HG03095 (cell line): Measurements from ENCODE around the gene TCF7.
"Not testable (repeated sequence)": the region's sequence is repeated elsewhere in the genome, so short reads cannot be mapped to it uniquely, and the experiment has no call there.

ENCODE experiments used
- ATAC-seq: cut with Tn5 transposase; IDR thresholded peaks from one replicate; pipeline ENCODE4 v1.9.1; 2021; ENCODE audit warnings: moderate library complexity; ENCODE audit not compliant: unreplicated experiment

The TCF7 gene

DNA sequence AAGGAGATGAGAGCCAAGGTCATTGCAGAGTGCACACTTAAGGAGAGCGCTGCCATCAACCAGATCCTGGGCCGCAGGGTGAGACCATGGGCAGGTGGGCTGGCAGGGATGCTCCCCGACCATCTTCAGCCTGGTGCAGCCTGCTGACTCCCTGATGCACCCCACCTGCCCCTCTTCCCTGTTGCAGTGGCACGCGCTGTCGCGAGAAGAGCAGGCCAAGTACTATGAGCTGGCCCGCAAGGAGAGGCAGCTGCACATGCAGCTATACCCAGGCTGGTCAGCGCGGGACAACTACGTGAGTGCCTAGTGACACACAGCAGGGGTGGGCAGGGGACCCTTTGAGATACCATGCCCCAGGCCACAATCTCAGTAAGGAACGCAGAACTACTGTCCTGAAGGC is 28.3 kb downstream of the TCF7 start:
- ATAC-seq = no peak

DNA sequence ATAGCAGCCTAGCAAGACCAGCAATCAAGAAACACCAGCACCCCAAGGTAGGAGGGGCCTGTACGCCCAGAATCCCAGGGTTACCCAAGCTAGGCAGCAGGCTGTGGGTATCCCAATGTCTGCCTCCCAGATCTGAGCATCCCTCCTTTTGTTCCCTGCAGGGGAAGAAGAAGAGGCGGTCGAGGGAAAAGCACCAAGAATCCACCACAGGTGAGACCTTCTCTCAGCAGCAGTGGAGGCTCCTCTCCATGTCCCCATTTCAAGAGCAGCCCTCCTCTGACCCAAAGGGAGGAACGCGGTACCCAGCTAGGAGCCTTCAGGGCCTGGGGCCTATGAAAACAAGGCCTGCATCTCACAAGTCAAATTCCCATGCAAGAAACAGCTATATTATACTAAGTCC is 28.9 kb downstream of the TCF7 start:
- no peak for ATAC-seq

DNA sequence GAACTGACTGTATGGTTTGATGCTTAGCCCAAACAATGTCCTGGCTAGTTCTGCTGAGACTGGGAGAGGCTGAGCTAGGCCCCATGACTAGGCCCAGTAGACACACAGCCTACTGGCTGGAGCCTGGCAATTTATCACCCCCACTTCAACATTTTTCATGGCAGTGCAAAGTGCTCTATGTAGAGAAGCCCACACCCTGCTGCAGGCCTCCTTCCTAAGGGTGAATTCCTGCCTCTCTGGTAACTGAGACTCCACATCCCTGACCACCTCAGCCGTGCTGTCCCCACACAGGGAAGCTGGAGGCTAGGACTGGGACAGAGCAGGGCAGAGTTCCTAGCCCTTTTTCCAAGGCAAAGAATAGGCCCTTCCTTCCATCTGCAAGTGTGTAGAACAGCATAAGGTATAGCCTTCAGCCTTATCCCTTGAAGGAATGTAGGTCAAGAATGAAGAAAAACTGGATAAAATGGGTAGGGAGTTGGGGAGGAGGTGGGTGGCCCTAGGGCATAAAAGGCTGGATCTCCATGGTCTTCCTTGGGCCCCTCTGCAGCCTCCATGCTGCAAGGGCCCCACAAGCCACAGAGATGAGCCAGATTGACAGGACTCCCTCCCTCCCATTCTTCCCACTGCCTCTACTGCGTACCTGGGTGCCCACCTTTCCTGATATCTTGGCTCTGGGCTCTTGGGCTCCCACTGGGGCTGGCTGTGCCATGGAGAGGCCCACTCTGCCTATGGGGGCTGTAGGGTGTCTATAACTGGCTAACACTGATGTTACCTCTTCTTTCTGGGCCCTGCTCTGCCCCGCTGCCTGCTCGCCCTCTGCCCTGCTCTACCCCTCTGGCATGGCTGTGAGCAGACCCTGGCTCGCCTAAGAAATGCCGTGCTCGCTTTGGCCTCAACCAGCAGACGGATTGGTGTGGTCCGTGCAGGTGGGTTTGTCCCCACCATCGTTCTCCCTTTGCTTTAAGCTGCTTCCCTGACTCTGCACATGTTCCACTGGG is 29.8 kb downstream of the TCF7 start:
- ATAC-seq = no peak

DNA sequence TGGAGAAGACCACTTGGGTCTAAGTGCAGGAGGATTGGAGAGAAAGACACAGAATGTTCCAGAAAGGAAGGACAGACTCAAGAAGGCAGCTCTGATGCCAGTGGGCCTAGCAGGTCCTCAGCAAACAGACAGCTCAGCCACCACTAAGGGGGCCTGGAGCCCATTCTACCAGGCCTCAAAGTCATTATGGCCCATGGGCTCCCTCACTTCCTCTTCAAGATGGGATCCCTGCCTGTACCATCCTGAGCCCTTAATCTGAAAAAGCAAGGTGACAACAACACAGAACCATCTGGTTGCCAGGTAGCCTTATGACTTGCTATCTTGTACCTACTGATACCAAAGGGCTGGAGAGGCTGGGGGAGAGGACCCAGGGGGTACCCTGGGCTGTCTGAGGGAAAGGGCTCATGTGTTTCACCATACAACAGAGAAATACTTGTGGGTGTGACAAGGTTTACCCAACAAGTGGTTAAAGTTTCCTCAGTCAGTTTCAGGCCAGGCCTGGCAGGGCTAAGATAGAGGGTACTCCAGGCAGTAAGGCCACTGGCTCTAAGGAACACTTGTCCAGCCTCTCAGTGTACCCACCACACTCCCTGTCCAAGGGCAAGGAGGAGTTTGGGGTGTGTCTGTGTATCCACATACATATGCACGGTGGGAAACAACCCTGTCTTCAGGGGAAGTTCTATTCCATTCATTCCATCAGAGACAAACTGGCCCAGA is 30.7 kb downstream of the TCF7 start:
- ATAC-seq = no peak

DNA sequence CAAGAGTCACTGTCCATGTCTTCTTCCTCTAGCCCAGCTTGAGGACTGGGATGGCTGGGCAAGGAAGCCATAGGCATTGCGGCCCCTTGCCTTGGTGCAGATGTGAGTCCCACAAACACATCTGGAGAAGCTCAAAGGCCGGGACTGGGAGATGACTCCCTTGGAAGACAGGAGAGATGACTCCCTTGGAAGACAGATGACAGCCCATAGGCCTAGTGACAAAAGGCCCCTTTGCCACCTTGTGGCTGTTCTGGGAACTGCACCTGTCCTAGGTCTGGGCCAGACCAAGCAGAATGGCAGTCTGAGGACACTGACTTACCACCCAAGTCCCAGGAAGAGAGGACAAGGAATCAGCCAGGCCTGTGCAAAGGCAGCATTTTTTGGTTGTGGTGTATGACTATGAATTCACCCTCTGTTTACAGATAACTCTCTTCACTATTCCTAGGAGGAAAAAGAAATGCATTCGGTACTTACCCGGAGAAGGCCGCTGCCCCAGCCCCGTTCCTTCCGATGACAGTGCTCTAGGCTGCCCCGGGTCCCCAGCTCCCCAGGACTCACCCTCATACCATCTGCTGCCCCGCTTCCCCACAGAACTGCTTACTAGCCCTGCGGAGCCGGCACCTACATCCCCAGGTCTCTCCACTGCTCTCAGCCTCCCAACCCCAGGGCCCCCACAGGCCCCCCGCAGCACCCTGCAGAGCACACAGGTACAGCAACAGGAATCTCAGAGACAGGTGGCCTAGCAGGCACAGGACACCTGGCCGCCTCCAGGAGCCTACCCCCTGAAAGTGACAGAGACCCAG is 31.5 kb downstream of the TCF7 start:
- ATAC-seq = peak; percentile 67

DNA sequence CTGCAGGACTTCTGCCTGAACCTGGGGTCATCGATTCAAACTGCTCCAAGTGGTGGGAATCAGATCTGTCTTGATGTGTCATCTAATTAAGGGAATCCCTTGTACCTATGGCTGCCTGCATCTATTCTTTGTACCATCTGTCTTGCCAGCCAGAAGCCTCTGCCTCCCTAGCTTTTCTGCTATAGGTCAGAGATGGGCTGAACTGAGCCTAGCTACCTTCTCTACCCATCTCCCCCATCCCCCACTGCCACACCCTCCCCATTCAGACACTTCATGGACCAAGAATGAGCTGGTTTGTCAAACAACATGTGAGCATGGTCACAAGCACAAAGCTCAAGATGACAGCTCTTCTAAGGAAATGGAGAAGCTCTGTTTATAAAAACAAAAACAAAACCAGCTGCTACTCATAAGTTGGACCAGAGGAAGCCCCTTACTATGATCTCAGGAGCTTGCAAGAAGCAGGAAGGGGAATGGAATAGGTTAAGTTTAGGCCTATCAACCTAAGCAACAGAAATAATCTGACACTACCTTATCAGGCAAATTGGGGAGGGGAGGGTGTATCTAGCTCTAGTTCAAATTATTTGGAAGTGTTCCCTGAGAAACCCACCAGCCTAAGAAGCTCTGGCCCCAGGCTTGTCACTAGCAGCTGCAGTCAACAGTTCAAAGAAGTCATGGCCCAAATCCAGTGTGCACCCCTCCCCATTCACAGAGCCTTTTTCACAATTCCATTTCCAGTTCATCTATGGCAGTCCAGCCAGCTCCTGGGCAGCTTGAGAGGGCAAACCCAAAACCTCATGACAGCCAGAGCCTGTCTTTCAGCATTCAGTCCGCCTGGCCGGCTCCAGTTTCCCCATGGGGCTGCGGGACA is 32.4 kb downstream of the TCF7 start:
- ATAC-seq = no peak

DNA sequence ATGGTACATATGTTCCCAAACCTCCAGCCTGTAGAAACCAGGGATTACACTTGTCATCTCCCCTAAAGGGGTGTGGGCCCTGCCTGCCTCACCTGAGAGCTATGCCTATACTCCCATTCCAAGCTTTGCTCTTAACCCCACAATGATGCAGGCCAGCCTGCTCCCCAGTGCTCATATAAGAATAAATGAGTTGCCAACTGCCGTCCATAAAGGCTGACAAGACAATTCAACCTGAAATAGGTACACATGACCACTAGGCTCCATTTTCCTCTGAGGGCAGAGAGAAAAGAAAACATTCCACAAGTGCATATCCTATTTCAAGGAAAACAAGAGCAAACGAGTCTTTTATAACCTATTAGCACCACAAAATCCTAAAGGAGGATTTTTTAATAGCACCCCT is 33.8 kb downstream of the TCF7 start:
- no peak for ATAC-seq

DNA sequence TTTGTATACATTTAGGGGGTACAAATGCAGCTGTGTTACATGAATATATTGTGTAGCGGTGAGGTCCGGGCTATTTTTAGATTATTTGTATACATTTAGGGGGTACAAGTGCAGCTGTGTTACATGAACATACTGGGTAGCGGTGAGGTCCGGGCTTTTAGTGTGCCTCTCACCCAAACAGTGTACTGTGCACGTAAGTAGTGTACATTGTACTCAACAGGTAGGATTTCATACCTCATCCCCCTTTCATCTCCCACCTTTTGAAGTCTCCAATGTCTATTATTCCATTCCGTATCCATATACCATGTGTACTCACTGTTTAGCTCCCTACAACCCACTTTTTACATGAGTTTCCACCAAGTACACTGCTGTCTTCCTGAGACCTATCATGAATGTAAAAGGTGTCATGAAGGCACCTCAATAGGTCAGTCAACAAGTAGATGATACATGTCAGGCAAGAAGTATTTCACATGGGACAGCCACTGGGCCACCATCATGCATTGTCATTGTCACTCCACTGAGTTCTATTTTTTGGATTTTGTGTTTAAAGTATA is 34.6 kb downstream of the TCF7 start:
- no peak for ATAC-seq

DNA sequence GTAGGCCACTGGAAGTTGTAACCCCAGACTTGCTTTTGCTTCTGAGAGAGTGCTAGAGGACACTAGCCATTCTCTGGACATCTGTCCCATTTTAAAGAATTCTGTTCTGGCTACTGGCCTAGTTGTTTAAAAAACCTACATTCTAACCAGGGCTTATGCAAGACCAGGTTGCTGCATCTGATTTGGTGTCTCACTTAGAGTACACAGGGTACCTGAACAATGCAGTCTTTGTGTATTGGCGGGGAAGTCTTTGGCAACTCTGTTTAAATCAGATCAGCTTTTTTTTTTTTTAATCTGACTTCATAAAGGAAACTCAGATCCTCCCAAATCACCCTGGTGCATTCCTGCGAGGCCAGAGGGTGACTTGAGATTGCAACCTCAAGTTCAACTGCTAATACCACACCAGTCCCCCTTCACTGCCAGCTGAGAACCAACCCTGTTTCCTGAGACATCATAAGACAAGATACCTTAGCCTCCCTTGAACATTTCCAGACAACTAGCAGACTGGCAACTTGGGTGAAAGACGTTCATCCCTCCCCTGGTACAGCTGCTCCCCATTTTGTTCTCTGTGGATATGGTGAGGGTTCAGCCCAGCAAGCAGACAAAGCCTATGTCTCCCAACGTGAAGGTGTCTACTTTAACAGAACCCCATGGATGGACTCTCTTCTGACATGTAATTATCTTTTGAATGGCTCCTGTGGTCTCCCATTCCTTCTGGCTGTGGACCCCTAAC is 35.3 kb downstream of the TCF7 start:
- no peak for ATAC-seq

DNA sequence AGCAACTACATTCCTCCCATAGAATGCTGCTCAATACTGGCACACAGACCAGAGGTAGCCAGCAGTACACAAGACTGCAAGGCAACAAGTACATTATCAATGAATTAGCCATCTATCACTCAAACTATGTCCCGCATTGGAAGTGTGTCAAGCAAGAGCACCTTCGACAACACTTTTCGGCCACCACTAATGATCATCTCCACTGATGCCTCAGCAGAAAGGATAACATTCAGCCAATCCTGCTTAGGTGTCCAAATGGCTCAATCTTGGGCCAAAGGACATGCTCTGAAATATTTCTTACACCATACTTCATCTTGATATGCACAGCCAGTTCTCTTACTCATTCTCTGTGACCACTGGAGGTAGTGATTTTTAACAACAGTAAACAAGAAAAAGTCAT is 37.2 kb downstream of the TCF7 start:
- no peak for ATAC-seq

DNA sequence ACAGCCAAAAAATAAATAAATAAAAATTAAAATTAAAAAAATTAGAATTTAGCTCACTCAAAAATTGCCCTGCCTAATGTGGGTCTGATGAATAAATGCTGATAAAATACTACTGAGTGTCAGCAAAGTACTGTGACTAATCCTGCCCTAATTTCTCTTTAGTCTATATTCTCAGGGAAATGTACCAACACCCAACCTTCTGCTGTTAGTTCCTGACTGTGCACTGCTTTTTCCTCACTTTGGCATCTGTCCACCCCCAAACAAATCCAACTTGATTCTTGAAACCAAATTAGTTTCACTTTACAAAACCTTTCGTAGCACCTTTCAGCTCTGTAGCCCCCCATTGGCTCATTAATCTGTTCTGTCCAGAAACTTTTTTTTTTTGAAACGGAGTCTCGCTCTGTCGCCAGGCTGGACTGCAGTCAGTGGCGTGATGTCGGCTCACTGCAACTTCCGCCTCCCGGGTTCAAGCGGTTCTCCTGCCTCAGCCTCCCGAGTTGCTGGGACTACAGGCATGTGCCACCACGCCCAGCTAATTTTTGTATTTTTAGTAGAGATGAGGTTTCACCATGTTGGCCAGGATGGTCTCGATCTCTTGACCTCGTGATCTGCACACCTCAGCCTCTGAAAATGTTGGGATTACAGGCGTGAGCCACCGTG is 37.8 kb downstream of the TCF7 start:
- not testable (repeated sequence) for ATAC-seq

DNA sequence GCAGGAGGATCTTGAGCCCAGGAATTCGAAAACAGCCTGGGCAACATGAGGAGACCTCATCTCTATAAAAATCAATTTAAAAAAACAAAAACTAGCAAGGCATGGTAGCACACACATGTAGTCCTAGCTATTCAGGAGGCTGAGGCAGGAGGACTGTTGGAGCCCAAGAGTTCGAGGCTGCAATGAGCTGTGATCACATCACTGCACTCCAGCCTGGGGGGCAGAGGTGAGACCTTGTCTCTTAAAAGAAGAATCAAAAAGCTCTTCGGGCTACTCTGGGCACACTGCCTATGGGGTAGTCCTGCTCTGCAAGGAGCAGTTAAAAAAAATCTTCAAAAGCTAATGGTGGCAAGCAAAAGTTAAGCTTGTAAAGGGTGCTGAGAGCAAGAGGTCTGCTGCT is 38.8 kb downstream of the TCF7 start:
- ATAC-seq = no peak

DNA sequence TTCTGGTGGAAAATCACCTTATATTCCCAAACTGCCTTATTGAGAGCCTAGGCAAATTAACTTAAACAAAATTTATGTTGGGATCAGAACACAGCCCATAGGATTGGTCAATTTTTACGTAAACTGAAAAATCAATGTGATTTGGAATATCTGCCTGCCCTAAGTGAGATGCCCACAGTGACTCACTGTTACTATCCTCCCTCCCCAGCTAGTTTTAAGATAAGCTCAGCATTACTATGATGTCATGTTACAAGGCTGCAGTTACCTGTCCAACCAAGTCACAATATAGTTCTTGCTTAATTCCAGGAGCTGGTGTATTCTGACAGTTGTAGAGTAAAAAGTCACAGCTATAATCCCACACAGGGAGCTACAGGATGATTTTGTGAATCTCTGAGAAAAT is 39.2 kb downstream of the TCF7 start:
- ATAC-seq = no peak

DNA sequence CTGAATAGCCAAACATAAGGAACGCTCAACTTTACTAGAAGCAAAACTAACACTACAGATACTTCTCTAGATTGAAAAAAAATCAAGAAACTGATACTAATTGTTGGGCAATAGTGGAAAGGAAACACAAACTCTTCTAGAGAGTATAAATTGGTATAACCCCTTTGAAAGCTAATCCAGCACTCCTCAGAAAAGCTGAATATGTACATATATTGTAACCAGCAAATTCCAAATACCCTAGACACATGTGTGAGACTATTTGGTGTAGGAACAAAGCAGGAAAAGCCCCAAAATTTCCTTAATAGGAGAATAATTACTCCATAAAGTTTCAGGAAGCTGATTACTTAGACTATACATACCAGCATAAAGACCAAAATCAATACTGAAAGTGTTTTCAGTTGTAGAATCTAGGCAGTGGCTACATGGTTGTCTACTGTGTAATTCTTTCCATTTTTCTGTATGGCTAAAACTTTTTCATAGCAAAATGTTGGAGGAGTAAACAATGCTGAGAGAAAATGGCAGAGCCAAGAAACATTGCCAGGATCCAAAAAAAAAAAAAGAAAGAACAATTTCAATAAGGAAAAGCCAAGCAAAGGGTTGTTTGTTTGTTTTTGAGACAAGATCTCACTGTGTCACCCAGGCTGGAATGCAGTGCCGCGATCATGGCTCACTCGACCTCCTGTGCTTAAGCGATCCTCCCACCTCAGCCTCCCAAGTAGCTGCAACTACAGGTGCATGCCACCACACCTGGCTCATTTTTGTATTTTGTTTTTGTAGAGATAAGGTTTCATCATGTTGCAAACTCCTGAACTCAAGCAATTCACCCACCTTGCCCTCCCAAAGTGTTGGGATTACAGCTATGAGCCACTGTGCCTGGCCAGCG is 47.3 kb downstream of the TCF7 start:
- no peak for ATAC-seq

DNA sequence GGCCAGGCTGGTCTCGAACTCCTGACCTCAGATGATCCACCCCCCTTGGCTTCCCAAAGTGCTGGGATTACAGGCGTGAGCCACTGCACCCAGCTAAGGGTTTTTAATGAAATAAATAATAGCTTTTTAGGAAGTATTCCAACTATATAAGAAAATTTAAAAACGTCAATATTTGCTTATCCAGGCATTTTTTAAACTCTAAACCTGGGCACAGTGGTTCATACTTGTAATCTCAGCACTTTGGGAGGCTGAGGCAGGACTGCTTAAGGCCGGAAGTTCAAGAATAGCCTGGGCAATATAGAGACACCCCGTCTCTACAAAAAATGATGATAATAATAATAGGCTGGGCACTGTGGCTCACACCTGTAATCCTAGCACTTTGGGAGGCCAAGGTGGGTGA is 48.1 kb downstream of the TCF7 start:
- ATAC-seq = no peak

DNA sequence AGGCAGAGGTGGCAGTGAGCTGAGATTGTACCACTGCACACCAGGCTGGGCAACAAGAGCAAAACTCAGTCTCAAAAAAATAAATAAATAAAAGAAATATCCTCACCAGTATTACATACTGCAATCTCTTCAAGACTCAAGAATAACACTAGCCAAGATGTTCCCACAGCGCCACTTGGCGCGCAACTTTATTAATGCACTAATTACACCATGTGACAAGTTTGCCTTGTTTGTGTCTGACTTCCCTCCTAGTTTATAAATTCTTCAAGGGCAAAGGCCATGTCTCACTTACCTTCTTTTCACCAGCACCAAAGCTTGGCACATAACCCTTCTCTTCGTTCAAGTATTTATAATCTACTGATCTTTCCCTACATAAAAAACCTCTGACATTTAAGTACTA is 57.5 kb downstream of the TCF7 start:
- no peak for ATAC-seq

DNA sequence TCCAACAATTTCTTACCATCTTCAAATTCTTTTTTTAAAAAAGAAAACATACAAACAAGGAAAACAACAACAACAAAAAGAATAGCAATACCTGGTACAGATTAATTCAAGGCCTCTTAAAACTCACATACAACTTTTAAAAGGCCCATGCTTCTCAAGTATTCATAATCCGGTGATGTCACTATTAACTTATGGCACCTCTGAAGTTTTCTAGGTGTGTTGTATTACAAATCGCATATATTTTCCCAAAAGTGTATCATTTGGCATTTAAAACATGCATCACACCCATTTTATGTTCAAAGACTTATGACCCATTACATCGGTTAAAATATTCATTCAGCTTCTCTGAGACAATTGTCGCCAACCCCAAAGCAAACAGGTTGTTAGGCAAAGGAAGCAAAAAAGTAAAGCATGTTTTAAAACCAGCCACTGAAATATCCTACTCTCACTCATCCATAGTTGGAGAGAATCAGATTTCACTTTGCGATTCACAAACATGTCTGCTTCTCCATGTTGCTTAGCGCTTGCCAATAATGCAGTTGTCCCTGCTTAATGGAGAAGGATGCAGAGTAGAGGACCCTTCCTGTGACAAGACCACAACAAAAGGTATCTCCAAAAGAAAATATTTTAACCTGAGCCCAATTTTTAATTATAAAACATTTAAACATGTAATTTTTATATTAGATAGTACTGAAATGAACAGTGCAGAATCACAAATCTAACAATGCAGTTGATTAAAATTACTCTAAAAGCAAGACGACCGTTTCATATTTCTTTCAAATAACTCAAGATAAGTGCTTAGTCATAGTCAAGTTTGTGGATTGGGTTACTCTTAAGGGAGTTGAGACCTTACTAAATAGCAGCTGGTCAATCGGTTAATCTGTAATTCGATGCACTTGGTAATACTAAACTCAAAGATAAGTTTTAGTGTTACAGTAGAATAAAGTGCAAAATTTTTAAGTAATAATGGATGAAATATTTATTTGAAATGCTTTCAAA is 60.7 kb downstream of the TCF7 start:
- no peak for ATAC-seq
